Inferior parietal cortex (tissue), 1 donor: ENCODE results near the gene ENO2.
"Not testable (repeated sequence)": the region's sequence is repeated elsewhere in the genome, so short reads cannot be mapped to it uniquely, and the experiment has no call there.

Source experiments
- DNase-seq: peaks from one replicate; pipeline ENCODE4 v3.0.0-alpha.2; 2016; ENCODE audit errors: extremely low spot score

ENO2 gene

GRCh38 chr12:6886206-6886999, 28.0 kb upstream of the ENO2 start:
- not testable (repeated sequence) for DNase-seq

GRCh38 chr12:6887460-6887859, 26.9 kb upstream of the ENO2 start:
- no peak for DNase-seq

- DNase-seq = no peak
These were observed 26.0 kb upstream of the ENO2 start for GRCh38 chr12:6888360-6888759.

GRCh38 chr12:6888794-6889193, 25.6 kb upstream of the ENO2 start:
- not testable (repeated sequence) for DNase-seq

- DNase-seq = not testable (repeated sequence)
These were observed 24.4 kb upstream of the ENO2 start for GRCh38 chr12:6889775-6890573.

GRCh38 chr12:6890789-6891645, 23.4 kb upstream of the ENO2 start:
- DNase-seq = peak; percentile 96

GRCh38 chr12:6891646-6892001, 22.8 kb upstream of the ENO2 start:
- no peak for DNase-seq

GRCh38 chr12:6892683-6893082, 21.7 kb upstream of the ENO2 start:
- not testable (repeated sequence) for DNase-seq

GRCh38 chr12:6894321-6894720, 20.1 kb upstream of the ENO2 start:
- DNase-seq = no peak

GRCh38 chr12:6896846-6897435, 17.4 kb upstream of the ENO2 start:
- no peak for DNase-seq

- no peak for DNase-seq
These were observed 15.0 kb upstream of the ENO2 start for GRCh38 chr12:6899427-6899826.

GRCh38 chr12:6899837-6900519, 14.4 kb upstream of the ENO2 start:
- DNase-seq = no peak

- DNase-seq = no peak
These were observed 11.9 kb upstream of the ENO2 start for GRCh38 chr12:6902448-6902847.

GRCh38 chr12:6903722-6904121, 10.7 kb upstream of the ENO2 start:
- no peak for DNase-seq

GRCh38 chr12:6904280-6905276, 9.8 kb upstream of the ENO2 start, which contains the start of gene LRRC23:
LRRC23 (plus strand) TSS chr12:6904822; CDS start chr12:6905634, 812 bp downstream.
- peak; percentile 95 for DNase-seq

GRCh38 chr12:6905414-6906040, 8.9 kb upstream of the ENO2 start:
- DNase-seq = no peak

GRCh38 chr12:6908141-6908540, 6.2 kb upstream of the ENO2 start:
- DNase-seq = not testable (repeated sequence)

- no peak for DNase-seq
These were observed 4.8 kb upstream of the ENO2 start for GRCh38 chr12:6909421-6910145.
